Tibial nerve (tissue), 3 donors: ENCODE results near the gene STK31.

ENCODE experiments used
- POLR2A ChIP-seq, 2 donors: fragments of 450-650 bp; IDR thresholded peaks; one replicate each; pipeline ENCODE4 v1.6.1; 2017; ENCODE audit warnings: antibody characterized with exemption in 2 of 2, mild to moderate bottlenecking in 2 of 2, moderate library complexity in 2 of 2
- TF ChIP-seq, protein P1 (sequence below), 5 experiments: fragments of 200-600 bp in 3 of 5; fragments of 450-650 bp in 2 of 5; sonication (generic) in 3 of 5; IDR thresholded peaks; one replicate each; pipeline ENCODE4 v1.5.1; 2016 to 2019; ENCODE audit warnings: antibody characterized with exemption in 5 of 5, mild to moderate bottlenecking in 3 of 5, moderate library complexity in 2 of 5

GRCh38 chr7:23709081-23709750, 803 bp upstream of the STK31 start:
- TF ChIP-seq POLR2A (IDR thresholded peaks at IDR 0.05): no peak
- TF ChIP-seq, protein P1, sequence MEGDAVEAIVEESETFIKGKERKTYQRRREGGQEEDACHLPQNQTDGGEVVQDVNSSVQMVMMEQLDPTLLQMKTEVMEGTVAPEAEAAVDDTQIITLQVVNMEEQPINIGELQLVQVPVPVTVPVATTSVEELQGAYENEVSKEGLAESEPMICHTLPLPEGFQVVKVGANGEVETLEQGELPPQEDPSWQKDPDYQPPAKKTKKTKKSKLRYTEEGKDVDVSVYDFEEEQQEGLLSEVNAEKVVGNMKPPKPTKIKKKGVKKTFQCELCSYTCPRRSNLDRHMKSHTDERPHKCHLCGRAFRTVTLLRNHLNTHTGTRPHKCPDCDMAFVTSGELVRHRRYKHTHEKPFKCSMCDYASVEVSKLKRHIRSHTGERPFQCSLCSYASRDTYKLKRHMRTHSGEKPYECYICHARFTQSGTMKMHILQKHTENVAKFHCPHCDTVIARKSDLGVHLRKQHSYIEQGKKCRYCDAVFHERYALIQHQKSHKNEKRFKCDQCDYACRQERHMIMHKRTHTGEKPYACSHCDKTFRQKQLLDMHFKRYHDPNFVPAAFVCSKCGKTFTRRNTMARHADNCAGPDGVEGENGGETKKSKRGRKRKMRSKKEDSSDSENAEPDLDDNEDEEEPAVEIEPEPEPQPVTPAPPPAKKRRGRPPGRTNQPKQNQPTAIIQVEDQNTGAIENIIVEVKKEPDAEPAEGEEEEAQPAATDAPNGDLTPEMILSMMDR (IDR thresholded peaks at IDR 0.05): no peak
